Muscle of arm (tissue), 12 donors: ENCODE results near the gene FAM47E. TPM values are rescaled to one million over a fixed set of nuclear protein-coding genes. Genes with fewer than 3 reads are reported as not detected.
"Not testable (repeated sequence)": the region's sequence is repeated elsewhere in the genome, so short reads cannot be mapped to it uniquely, and the experiment has no call there.

Experiments used
- DNase-seq: peaks from one replicate; pipeline ENCODE4 v3.0.0-alpha.2; 2013
- polyA plus RNA-seq, 12 donors: library from polyadenylated mRNA; unstranded; fragments of 120-200 nt; gene quantifications; one replicate each; pipeline ENCODE4 v1.2.1, GENCODE V29; 2013; ENCODE audit not compliant: insufficient read length in 12 of 12

The FAM47E gene
- polyA plus RNA-seq, 12 donors, result 0.67 to 5.2 (median 1.6) TPM; not detected in 2

GRCh38 chr4:76219299-76220055, 32.0 kb upstream of the FAM47E start:
- no peak for DNase-seq

- DNase-seq, result no peak
Measured at GRCh38 chr4:76224171-76224570, 27.4 kb upstream of the FAM47E start.

GRCh38 chr4:76226418-76226817, 25.1 kb upstream of the FAM47E start:
- no peak for DNase-seq

- DNase-seq, result no peak
Measured at GRCh38 chr4:76232681-76233080, 18.8 kb upstream of the FAM47E start.

DNA sequence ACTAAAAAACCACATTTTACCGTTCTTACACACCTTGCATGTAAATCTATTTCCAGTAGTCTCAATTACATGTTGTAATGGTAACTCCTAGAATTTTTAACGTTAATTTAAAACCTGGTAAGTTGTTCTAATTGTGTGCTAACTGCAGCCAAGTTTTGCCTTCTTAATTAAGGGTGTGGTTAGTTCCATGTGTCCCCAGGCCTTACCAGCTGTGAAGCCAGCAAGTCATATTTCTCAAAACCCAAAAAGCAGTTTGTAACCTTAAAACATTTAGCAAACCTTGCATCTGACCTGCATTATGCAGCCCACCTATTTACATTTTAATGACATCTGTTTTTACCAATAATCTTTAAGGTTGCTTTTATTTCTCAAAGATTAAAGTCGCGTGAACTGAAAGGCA, 18.4 kb upstream of the FAM47E start:
- DNase-seq, result no peak

DNA sequence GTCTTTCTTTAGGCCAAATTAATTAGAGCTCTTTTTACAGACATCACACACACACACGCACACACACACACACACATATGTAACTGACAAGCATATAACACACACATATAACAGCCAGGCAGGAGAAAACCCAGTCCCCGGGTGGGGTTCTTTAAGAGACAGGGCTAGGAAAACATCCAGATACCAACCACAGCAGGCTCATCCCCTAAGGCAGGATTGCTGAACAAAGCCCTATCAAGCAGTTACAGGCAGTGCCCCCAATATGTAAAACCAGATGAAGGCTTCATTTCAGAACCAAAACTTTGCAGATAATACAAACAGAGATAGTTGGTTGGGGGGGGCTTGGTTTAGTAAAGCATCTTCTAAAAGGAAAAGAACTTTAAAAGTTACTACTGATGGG, 18.0 kb upstream of the FAM47E start:
- DNase-seq, result no peak

DNA sequence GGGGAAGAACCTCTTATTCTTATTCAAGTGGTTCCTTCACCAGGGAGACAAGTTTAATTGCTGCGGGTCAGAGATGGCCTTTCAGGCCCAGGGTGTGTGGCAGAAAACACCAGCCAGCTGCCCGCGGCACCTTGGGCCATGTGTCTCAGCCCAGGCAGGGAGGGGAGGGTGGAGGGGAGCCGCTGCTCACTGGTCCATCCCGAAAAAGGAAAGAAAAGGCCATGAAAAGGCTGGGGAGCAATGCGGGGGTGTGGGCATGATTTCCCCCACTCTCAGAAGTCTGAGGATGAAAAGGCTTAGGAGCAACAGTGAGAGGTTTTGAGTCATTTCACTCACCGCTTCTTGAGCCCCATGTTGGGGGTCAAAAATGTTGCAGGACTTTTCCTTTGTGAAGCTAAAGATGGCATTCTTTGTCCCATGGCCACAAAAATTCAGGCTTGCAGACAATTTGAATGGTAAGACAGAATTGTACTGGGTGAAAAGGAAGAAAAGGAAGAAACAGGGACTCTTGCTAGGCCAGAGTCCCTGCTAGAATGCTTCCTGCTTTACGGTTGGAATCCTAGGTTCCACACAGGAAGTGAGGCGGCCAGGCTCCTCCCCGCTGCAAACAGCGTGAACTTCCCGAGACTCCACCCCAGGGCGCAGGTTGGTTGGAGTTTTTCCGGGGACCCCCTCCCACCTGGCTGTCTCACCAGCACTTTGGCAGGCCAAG, 17.4 kb upstream of the FAM47E start:
- no peak for DNase-seq

- DNase-seq, result no peak
Measured at GRCh38 chr4:76234679-76235044, 16.9 kb upstream of the FAM47E start.

- DNase-seq, result no peak
Measured at GRCh38 chr4:76235407-76235806, 16.1 kb upstream of the FAM47E start.

DNA sequence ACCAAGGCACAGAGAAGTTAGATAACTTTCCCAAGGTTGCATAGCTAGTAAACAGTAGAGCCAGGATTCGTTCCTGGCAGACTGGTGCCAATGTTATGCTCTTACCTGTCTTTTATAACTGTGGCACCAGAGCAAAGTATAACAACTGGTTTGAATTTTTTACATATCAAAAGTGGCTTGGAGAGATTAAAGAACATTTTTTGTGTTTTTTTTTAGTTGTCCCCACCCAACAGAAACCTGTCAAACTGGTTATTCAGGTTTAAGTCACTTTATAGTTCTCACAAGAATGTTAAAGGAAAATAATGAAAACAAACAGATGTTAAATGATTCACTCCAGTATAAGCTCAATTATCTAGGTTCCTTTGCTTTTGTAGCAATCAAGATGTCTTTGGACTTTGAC, 15.6 kb upstream of the FAM47E start:
- DNase-seq, result no peak

GRCh38 chr4:76238236-76238635, 13.3 kb upstream of the FAM47E start:
- no peak for DNase-seq

DNA sequence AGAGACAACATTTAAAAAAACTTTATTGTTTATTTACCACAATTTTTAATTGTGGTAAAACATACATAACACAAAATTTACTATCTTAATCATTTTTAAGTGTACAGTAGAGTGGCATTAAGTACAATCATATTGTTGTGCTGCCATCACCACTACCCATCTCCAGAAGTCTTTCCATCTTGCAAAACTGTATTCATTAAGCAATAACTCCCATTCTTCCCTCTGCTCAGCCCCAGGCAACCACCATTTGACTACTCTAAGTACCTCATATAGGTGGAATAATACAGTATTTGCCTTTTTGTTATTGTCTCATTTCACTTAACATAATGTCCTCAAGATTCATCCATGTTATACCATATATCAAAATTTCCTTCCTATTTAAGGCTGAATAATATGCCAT, 12.8 kb upstream of the FAM47E start:
- DNase-seq, result no peak

DNA sequence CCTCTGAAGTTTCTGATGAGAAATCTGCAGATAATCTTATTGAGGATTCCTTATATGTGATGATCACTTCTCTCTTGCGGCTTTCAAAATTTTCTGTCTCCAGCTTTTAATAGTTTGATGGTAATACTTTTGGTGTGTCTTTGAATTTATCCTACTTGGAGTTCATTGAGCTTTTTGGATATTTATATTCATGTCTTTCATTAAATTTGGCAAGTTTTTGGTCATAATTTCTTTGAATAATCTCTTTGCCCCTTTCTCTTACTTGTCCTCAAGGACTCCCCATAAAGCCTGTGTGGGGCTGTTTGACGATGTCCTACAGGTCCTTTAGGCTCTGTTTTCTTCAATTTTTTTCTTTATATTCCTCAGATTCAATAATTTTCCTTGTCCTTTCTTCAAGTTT, 11.3 kb upstream of the FAM47E start:
- no peak for DNase-seq

DNA sequence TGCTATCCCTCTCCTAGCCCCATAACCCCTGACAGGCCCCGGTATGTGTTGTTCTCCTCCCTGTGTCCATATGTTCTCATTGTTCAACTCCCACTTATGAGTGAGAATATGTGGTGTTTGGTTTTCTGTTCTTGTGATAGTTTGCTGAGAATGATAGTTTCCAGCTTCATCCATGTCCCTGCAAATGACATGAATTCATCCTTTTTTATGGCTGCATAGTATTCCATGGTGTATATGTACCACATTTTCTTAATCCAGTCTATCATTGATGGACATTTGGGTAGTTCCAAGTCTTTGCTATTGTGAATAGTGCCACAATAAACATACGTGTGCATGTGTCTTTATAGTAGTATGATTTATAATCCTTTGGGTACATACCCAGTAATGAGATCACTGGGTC, 7.6 kb upstream of the FAM47E start:
- not testable (repeated sequence) for DNase-seq

- DNase-seq, result no peak
Measured at GRCh38 chr4:76246025-76246424, 5.5 kb upstream of the FAM47E start.

- DNase-seq, result no peak
Measured at GRCh38 chr4:76246852-76247251, 4.7 kb upstream of the FAM47E start.

GRCh38 chr4:76250962-76251361, 559 bp upstream of the FAM47E start:
- DNase-seq, result peak; percentile 2

DNA sequence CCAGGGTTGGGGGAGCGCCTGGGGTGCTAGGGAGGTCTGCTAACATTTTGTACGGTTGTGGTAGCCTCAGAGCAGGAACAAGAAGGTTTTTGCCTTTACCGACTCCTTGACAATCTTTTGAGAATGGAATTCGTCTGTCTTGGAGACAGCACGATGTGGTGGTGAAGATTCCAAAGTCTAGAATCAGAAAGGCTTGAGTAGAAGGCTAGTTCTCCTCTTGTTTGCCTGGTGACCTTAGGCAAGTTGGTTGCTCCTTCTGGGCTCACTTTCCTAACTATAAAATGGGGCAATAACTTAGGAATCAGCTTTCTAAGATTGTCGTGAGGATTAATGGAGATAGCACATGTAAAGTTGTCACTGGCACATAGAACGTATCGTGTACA, 741 bp downstream of the FAM47E start:
- DNase-seq, result no peak

- no peak for DNase-seq
Measured at GRCh38 chr4:76253511-76253910, 2.0 kb downstream of the FAM47E start.

DNA sequence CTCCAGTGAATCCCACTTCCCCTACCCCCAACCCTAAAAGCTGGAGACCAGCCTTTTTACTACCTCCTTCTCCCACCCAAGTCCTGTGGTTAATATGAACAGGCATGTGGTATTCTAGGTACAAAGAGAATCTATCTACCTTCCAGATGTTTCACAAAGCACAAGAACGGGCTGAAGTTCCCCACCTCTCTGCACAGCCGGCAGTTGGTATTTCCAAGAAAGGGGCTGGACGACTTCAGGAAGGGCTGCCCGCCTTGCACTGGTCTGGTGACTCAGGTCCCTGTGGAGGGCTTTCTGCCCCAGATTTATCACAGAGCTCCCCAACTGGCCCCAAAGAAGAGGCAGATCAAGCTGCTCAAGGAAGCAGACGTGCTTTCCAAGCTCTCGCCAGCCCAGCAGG, 4.5 kb downstream of the FAM47E start:
- no peak for DNase-seq

GRCh38 chr4:76256968-76257367, 5.4 kb downstream of the FAM47E start:
- DNase-seq, result no peak

DNA sequence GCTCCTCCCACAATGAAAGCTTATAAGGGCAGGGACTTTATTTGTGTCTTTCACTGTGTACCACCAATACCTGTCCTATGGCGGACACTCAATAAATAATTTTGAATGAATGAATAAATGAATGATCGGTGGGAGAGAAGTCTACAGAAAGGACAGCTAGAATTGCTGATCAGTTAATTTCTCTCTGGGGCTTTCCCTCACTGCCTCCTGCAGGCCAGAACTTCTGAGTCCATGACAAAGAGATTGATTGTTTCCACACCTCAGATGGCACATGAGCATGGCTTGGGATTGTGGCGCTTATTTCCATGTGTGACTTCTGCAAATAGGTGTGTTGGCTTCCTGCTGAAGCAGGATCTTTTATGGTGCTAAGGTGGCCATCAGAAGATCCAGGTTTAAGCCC, 6.3 kb downstream of the FAM47E start:
- no peak for DNase-seq

GRCh38 chr4:76260571-76260970, 9.1 kb downstream of the FAM47E start:
- DNase-seq, result no peak
